Motor neuron (in vitro differentiated cells): ENCODE measurements around the gene RARRES2. TPM values are rescaled to one million over a fixed set of nuclear protein-coding genes. Genes with fewer than 3 reads are reported as not detected.

Experiments used
- ATAC-seq, 8 experiments: fragments of 200-7000 bp; cut with Tn5 transposase; replicated peaks in 6 of 8; 2 replicates each; pipeline ENCODE4 v1.8.0; 2021; ENCODE audit warnings: mild to moderate bottlenecking in 8 of 8, moderate library complexity in 8 of 8
- H3K27ac ChIP-seq, 2 donors: fragments of 250-450 bp; sonication (Bioruptor Pico); 2 replicates each; pipeline ENCODE4 v1.9.0; 2021; ENCODE audit warnings: antibody characterized with exemption in 2 of 2, mild to moderate bottlenecking in 2 of 2, moderate library complexity in 1 of 2
- H3K4me1 ChIP-seq, 2 donors: fragments of 250-450 bp; sonication (Bioruptor Pico); replicated peaks in 1 of 2; 2 replicates each; pipeline ENCODE4 v1.6.1; 2021; ENCODE audit warnings: antibody characterized with exemption in 2 of 2, mild to moderate bottlenecking in 2 of 2, moderate library complexity in 1 of 2
- H3K4me3 ChIP-seq, 5 donors: fragments of 250-450 bp; sonication (Bioruptor Pico); 2 replicates each; pipeline ENCODE4 v1.9.0; 2021; ENCODE audit warnings: antibody characterized with exemption in 5 of 5, mild to moderate bottlenecking in 5 of 5, moderate library complexity in 4 of 5
- WGBS, 10 experiments: fragments of 450-650 bp; shearing (Covaris generic); methylation state at CpG; one replicate each; pipeline ENCODE4 v1.0.0; 2022; 5-methylcytosine and 5-hydroxymethylcytosine counted together
- in situ Hi-C, 9 experiments: fragments of 400-800 bp; cut with MboI; loops; one replicate each; pipeline ENCODE4 v1.15.0; 2021; ENCODE audit warnings: low sequenced_read_pairs in 9 of 9, low pct_unique_long_range_greater_than_20kb in 2 of 9; ENCODE audit not compliant: unreplicated experiment in 9 of 9
- total RNA-seq, 8 experiments: library from RNA; unstranded; fragments of 300-600 nt; gene quantifications; 2 replicates each; pipeline versions ENCODE4 v1.2.3 to v1.2.4, GENCODE V29; 2022

Gene RARRES2
- total RNA-seq, 8 experiments from 2014 or later = 0.35 to 83.5 (median 12.3) TPM

DNA sequence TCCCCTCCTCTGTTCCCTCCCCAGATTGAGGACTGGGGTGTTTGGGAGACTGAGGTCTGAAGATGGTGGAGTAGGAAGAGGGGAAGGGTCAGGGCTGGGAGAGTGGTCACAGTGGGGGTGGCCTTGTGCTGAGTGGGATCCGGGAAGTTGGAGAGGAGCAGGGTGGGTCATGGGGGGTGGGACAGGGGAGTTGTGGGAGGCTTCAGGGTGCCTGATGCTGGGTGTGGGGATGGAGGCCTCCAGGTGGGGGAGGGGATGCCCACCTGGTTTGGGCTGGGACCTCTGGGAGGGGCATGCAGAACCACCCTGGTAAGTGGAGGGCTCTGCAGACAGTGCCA, 40.3 kb upstream of the RARRES2 start:
- no peak overlapping the region for H3K4me3 ChIP-seq
- ATAC-seq = no peak
- peaks cover 66 to 68% of the 10 kb centered on the region in 2 donors for H3K4me1 ChIP-seq
- H3K27ac ChIP-seq = peak overlapping the region in 1 of 2 donors; percentile 90
- in situ Hi-C loops = no loop called here
- WGBS, 10 experiments = no CpG with 5 or more reads among the region's 1 CpG

DNA sequence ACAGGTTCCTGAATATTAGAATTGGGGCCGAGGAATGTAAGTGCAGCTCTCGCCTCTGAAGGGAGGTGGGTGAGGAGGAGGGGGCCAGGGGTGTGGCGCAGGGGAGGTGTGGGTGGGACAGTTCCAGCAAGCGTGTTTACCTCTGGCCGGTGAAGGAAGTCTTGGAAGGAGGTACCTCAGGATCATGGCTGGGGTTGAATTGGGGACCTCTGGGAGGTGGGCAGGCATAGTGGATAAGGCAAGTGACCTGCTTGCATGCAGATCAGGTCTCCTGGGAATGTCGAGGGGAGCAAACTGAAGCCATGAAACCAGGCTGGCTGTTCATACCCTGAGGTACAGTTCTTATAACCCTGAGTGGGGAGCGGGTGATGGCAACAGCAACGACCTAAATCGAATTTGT, 39.7 kb upstream of the RARRES2 start:
- Histone ChIP-seq H3K27ac (peak overlapping the region in 1 of 2 donors; percentile 16), H3K4me3 (peak overlapping the region in 2 of 5 donors; percentile 79 to 83), H3K4me1 (peaks cover 62 to 68% of the 10 kb centered on the region in 2 donors)
- in situ Hi-C loops = no loop called here
- ATAC-seq = no peak
- 75 to 100% (median 80%) methylated on average over 1 to 2 of the region's 9 CpGs; no CpG with 5 or more reads in 7 of the 10 experiments for WGBS, 10 experiments

DNA sequence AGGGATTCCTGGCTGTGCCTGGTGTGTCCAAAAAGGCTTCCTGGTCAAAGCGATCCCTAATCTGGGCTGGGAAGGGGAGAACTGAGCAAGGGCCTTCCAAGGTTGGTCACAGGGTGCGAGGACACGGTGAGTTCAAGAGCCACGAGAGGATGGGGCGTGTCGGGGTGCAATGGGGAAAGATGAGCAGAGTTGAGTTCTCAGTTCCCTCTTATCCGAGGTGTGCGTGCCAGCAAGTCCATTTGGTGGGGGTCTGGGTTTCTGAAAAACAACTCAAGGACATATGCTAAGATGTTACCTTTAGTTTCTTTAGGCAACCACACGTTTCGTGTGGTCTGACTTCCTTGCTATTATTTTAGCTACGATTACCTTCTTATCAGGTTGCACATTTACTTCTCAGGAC, 39.0 kb upstream of the RARRES2 start:
- in situ Hi-C loops = no loop called here
- H3K4me1 ChIP-seq = peaks cover 56 to 61% of the 10 kb centered on the region in 2 donors
- peak overlapping the region; percentile 10 to 90 for H3K27ac ChIP-seq
- H3K4me3 ChIP-seq = peak overlapping the region; percentile 73 to 83 (median 79)
- WGBS, 10 experiments = 49 to 92% (median 76%) methylated on average over 4 to 8 of the region's 11 CpGs; no CpG with 5 or more reads in 4 of the 10 experiments
- no peak for ATAC-seq

DNA sequence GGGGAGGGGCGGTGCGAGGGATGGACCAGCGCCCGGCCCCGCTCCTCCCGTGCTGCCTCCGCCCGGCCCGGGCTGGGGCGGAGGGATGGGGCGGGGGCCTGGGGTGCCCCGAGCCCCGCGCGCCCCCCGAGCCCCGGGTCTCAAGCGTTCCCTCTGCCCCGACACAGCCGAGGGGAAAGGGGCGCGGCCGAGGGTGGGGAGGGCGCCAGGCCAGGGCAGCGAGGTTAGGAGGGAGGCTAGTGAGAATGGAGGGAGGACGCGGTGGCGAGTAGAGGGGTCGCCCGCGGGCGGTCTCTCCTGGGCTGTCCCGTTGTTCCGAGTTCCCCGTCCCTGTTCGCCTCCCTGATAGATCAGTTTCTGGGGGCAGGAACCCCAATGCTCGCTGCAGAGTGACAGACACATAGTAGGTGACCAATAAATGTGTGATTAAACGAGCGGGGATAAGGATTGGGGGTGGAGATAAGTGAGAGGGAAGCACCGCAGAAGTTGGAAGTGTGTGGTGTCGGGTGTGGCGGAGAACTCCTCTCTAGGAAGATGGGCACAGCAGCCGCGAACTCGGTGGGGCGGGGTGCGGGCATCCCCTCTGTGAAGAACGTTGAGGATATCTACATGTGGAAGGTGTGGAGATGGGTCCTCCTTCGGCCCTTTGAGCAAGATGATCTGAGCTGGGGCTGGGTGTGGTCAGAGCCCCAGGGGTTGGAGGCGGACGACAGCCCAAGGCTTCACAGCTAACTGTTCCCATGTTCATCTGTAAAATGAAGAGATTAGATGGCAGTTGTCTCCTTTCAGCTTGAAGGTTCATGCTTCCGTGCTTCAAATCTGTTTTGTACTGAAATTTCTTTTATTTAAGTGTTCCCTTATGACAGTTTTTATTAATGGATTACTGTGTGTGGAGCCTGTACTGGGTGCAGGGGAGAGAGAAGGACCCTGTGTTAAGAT, 38.3 kb upstream of the RARRES2 start:
- peak overlapping the region; percentile 73 to 83 (median 79) for H3K4me3 ChIP-seq
- ATAC-seq = peak; percentile 7 to 50 (median 24)
- peak overlapping the region; percentile 83 to 90 for H3K27ac ChIP-seq
- H3K4me1 ChIP-seq = peaks cover 48 to 54% of the 10 kb centered on the region in 2 donors
- WGBS, 10 experiments = 0 to 20% (median 0%) methylated on average over 1 to 10 of the region's 52 CpGs; no CpG with 5 or more reads in 3 of the 10 experiments
- in situ Hi-C loops = no loop called here

DNA sequence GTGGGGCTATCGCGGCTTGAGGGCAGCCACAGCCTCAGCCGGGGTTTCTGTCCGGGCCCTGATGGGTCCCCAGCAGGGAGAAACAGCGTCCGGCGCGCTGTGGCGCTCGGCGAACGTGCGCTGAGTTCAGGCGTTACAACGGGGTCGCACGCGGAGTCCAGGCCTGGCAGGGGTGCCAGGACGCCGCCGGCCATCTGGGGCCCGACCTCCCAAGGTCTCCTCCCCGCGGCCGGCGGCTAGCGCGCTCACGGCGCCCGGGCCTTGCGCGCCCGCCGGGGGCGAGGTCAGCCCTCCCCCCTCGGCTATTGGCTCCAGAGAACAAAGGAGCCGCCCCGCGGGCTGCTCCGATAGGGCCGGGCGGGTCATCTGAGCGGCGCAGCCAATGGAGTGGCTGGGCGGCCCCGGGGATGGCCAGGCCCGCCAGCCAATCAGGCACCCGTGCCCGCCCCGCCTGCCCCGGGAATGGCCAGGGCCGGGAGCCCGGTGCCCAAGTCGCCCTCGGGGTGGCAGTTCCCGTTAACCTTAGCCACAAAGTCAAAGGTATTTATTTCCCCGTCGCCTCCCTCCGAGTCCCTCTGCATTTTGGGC, 37.5 kb upstream of the RARRES2 start, which contains the start of gene ZNF775:
TSS of gene ZNF775 (plus strand) at position 478 of the 588 bp plus-strand sequence. CDS start 9,141 bp downstream, outside the sequence.
- ATAC-seq = peak; percentile 86 to 94 (median 90)
- Histone ChIP-seq H3K27ac (peak within 1 kb of the TSS; percentile 83 to 91), H3K4me3 (peak within 1 kb of the TSS; percentile 73 to 83 (median 79)), H3K4me1 (peaks cover 41 to 46% of the 10 kb centered on the region in 2 donors)
- in situ Hi-C loops = no loop called here
- WGBS, 10 experiments = 0% methylated on average over 1 to 2 of the region's 60 CpGs; no CpG with 5 or more reads in 8 of the 10 experiments

DNA sequence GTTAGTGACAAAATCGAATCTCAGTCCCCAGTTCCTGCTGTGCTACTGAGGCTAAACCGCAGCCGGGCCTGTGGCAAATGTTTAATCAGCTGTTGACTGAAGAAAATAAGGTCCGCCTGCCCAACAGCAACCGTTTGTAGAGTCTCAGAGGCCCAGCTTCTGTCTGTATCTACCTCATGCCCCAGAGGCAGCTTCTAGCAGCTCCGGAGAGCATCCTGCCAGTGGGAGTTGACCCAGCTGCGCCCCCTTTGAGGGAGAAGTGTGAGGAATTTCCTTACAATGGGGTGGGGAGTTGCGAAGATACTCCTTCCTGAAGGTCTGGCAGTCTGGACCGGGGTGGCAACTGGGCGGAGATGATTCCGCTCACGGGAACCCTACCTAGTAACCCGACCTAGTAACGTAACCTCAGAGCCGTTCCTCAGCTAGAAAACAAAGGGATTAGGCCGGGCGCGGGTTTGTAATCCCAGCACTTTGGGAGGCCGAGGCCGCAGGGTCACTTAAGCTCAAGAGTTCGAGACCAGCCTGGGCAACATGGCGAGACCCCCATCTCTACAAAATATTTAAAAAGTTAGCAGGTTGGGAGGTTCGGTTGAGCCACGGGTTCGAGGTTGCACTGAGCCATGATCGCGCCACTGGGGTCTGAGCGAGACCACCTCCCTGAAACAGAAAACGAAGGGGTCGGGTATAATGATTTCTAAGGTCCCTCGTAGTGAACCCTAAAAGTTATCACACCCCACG, 36.9 kb upstream of the RARRES2 start:
- peak; percentile 1 to 33 (median 14) for ATAC-seq
- Histone ChIP-seq H3K4me1 (peaks cover 40% of the 10 kb centered on the region in 2 donors), H3K4me3 (peak overlapping the region; percentile 73 to 83 (median 79)), H3K27ac (peak overlapping the region; percentile 82 to 91)
- 0 to 12% (median 4%) methylated on average over 2 to 21 of the region's 32 CpGs; no CpG with 5 or more reads in 1 of the 10 experiments for WGBS, 10 experiments
- in situ Hi-C loops = no loop called here

DNA sequence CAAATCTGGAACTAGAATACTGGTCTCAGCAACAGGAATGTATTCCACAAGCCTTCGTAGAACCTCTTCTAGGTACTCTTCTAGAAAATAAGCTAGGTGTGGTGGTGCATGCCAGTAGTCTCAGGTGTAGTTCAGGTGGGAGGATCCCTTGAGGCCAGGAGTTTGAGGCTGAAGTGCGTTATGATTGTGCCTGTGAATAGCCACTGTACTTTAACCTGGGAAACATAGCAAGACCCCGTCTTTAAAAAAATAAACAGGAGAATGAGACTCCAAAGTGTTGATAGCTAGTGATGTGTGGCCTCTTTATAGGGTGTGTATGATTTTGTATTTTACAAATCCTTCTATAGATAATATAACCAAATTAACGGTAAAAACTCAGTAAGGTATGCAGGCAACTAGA, 36.2 kb upstream of the RARRES2 start:
- WGBS, 10 experiments = 17 to 100% (median 63%) methylated on average over 1 to 4 of the region's 4 CpGs
- peak overlapping the region in 1 of 2 donors; percentile 82 for H3K27ac ChIP-seq
- H3K4me3 ChIP-seq = no peak overlapping the region
- in situ Hi-C loops = no loop called here
- peaks cover 36 to 37% of the 10 kb centered on the region in 2 donors for H3K4me1 ChIP-seq
- no peak for ATAC-seq

DNA sequence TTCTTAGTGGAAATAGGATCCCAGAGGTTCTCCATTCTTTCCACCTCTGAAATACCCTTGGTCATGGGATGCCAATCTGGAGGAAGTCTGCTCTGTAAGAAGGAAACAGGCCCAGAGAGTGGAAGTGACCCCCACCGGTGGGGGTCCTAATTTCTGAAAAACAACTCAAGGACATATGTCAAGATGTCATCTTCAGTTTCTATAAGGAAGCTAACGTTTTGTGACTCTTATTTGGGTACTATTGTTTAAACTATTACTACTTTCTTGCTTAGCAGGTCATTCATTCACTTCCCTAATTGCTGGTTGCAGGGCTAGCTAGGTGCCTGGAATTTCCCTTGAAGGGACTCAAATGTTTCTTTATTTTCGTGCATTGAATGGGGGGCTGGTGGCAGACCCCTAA, 35.8 kb upstream of the RARRES2 start:
- Histone ChIP-seq H3K27ac (no peak overlapping the region), H3K4me3 (no peak overlapping the region), H3K4me1 (peaks cover 32% of the 10 kb centered on the region in 2 donors)
- no peak for ATAC-seq
- in situ Hi-C loops = no loop called here
- WGBS, 10 experiments = 40 to 100% (median 67%) methylated on average over 1 to 3 of the region's 3 CpGs; no CpG with 5 or more reads in 3 of the 10 experiments

DNA sequence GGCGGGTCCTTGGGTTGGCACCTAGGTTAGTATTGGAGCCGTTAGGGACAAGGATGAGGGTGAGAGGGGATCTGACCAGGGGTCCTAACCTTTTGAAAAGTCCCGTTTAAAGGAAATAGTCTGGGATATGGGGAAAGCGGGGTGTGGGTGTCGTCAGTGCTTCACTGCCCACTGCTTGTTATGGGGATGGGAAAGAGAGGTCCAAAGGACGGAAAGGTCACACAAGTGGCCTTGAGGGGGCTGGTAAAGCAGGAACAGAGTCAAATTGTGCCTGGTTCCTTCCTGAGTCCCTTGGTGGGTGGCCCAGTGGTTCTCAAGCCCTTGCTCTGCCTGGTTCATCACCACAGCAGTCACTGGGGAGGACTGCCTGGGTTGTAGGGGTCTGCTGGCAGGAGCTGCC, 35.1 kb upstream of the RARRES2 start:
- Histone ChIP-seq H3K4me3 (no peak overlapping the region), H3K27ac (no peak overlapping the region), H3K4me1 (peaks cover 26% of the 10 kb centered on the region in 2 donors)
- in situ Hi-C loops = no loop called here
- no peak for ATAC-seq
- 0 to 100% (median 80%) methylated on average over 1 to 5 of the region's 6 CpGs; no CpG with 5 or more reads in 1 of the 10 experiments for WGBS, 10 experiments

DNA sequence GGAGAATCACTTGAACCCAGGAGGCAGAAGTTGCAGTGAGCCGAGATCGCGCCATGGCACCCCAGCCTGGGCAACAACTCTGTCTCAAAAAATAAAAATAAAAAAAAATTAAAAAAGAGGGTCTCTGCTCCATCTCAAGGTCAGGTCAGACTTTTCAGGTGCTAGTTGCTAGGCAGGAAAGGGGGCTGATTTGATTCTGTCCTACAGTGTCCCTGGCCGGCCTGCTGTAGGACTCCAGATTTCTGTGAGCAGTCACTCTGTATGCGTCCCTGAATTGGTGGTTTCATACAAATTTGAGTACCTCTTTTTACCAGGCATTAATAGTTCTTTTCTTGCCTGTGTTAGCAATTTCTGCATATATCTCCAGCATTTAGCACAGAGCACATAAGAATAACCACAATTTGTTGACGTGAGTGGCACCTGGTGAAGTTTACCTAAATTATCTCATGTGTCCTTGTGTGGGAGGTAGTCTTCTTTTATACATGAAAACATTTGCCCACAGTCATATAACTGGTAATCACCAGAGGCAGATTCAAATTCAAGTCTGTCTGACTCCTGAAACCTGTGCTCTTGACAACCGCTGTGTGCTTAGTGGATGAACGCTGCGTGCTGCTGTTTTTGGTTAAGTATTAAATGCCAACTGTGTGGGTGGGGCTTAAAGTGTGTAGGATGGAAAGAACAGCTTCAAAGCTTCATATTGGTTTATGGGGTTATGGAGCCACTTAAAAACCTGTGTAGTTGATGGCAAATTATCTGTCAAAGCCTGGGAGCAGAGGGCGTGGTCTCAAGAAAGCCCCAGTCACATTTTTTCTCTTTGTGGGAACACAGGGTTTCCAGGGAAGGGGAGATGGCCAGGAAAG, 34.5 kb upstream of the RARRES2 start:
- WGBS, 10 experiments = 63 to 100% (median 85%) methylated on average over 2 to 10 of the region's 10 CpGs; no CpG with 5 or more reads in 1 of the 10 experiments
- Histone ChIP-seq H3K27ac (no peak overlapping the region), H3K4me1 (peaks cover 22 to 23% of the 10 kb centered on the region in 2 donors), H3K4me3 (no peak overlapping the region)
- in situ Hi-C loops = no loop called here
- ATAC-seq = no peak

DNA sequence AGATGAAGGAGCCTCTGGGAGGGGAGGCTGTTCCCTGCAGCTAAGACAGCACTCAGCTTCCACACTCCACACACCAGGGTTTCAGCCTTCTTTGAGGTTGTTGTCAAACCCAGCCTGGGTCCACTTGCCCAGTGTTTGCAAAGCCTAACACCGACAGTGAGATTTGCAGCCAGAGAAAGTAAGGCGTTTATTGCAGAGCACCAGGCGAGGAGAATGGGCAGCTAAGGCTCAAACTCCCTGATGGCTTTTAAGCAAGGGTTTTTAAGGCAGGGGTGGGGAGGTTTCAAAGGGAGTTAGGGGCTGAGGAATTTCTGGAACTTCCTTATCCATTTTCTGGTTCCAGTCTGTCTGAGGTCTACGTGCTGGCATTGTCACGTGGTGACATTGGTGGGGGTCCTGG, 33.0 kb upstream of the RARRES2 start:
- no peak for ATAC-seq
- H3K4me3 ChIP-seq = no peak overlapping the region
- in situ Hi-C loops = no loop called here
- H3K27ac ChIP-seq = no peak overlapping the region
- 81 to 100% (median 100%) methylated on average over 1 to 4 of the region's 5 CpGs; no CpG with 5 or more reads in 5 of the 10 experiments for WGBS, 10 experiments
- H3K4me1 ChIP-seq = peaks cover 23 to 28% of the 10 kb centered on the region in 2 donors

DNA sequence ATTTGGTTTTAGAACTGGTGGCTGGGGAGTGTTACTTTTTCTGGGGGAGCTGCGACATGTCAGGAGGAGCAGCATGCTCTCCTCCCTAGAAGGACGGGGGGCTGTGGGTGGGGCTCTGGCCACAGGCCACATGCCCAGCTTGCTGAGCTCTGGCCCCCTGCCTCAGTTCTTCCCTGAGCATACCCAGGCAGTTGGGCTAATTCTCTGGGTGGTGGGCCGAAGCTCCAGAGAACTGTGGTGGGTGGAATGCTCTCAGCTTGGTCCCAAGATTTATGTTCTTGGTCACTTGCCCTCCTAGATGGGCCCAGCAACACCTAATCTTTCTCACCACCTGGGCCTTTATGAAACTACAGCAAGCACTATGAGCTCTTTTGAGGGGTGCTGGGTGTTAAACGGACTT, 32.6 kb upstream of the RARRES2 start:
- Histone ChIP-seq H3K4me3 (no peak overlapping the region), H3K27ac (no peak overlapping the region), H3K4me1 (peaks cover 23 to 28% of the 10 kb centered on the region in 2 donors)
- WGBS, 10 experiments = 80 to 100% (median 100%) methylated on average over 1 to 2 of the region's 4 CpGs; no CpG with 5 or more reads in 6 of the 10 experiments
- in situ Hi-C loops = no loop called here
- no peak for ATAC-seq
